SU-DHL-6 (cell line): ENCODE data around the gene FAM167B.
"Not testable (repeated sequence)": the region's sequence is repeated elsewhere in the genome, so short reads cannot be mapped to it uniquely, and the experiment has no call there.

Source experiments
- H2AFZ ChIP-seq: fragments of 200-600 bp; sonication (generic); 2 replicates; pipeline ENCODE4 v1.6.1; 2014; ENCODE audit warnings: low read depth, mild to moderate bottlenecking, moderate library complexity, mixed read lengths, antibody characterized with exemption, low read length; ENCODE audit not compliant: severe bottlenecking
- H3F3A ChIP-seq: fragments of 200-600 bp; shearing (Covaris generic); 2 replicates; pipeline ENCODE4 v1.6.0; 2016; ENCODE audit warnings: antibody characterized with exemption, mild to moderate bottlenecking; ENCODE audit not compliant: insufficient read depth
- H3K27ac ChIP-seq: fragments of 200-600 bp; sonication (generic); 2 replicates; pipeline ENCODE4 v1.5.1; 2016; ENCODE audit warnings: low read depth, mild to moderate bottlenecking, low read length, moderate library complexity, mixed read lengths
- H3K27me3 ChIP-seq: fragments of 200-600 bp; sonication (generic), shearing (Covaris generic); 2 replicates; pipeline ENCODE4 v1.6.0; 2014; ENCODE audit warnings: mild to moderate bottlenecking, low read length
- H3K36me3 ChIP-seq: fragments of 200-600 bp; sonication (generic); 2 replicates; pipeline ENCODE4 v1.6.1; 2014; ENCODE audit warnings: mild to moderate bottlenecking, low read length, mixed read lengths
- H3K4me2 ChIP-seq: fragments of 300-600, 200-600 bp; shearing (Covaris generic), sonication (generic); 2 replicates; pipeline ENCODE4 v1.6.0; 2014; ENCODE audit warnings: low read length, low read depth, mild to moderate bottlenecking; ENCODE audit not compliant: poor library complexity, severe bottlenecking
- H3K4me3 ChIP-seq: fragments of 200-600 bp; sonication (generic); 2 replicates; pipeline ENCODE4 v1.5.1; 2014; ENCODE audit warnings: antibody characterized with exemption, low read length, mild to moderate bottlenecking, mixed read lengths; ENCODE audit not compliant: insufficient read depth, poor library complexity, severe bottlenecking
- H3K79me2 ChIP-seq: fragments of 200-600 bp; sonication (generic); 2 replicates; pipeline ENCODE4 v1.6.1; 2014; ENCODE audit warnings: mild to moderate bottlenecking, low read length, moderate library complexity; ENCODE audit not compliant: insufficient read depth
- H3K9ac ChIP-seq: fragments of 200-600 bp; sonication (generic); 2 replicates; pipeline ENCODE4 v1.7.0; 2014; ENCODE audit warnings: mild to moderate bottlenecking, low read length
- H3K9me2 ChIP-seq: fragments of 200-600 bp; sonication (generic); replicated peaks from 2 replicates; pipeline ENCODE4 v1.6.1; 2014; ENCODE audit warnings: low read length; ENCODE audit not compliant: insufficient read depth
- H3K9me3 ChIP-seq: fragments of 200-600 bp; sonication (generic); 2 replicates; pipeline ENCODE4 v1.6.1; 2014; ENCODE audit warnings: low read length, mixed read lengths; ENCODE audit not compliant: insufficient read depth
- H4K20me1 ChIP-seq: fragments of 200-600 bp; sonication (generic); 2 replicates; pipeline ENCODE4 v1.6.1; 2014; ENCODE audit warnings: low read depth, mild to moderate bottlenecking, antibody characterized with exemption, low read length, moderate library complexity, mixed read lengths
- EZH2phosphoT487 ChIP-seq: fragments of 200-600 bp; sonication (generic), shearing (Covaris generic); conservative IDR thresholded peaks from 2 replicates; pipeline ENCODE4 v1.6.1; 2018; ENCODE audit warnings: mild to moderate bottlenecking, antibody characterized with exemption, low read length, moderate library complexity, mixed read lengths
- TF ChIP-seq, protein P1 (sequence below): fragments of 200-600 bp; sonication (generic); IDR thresholded peaks from one replicate; pipeline ENCODE4 v1.5.1; 2017; ENCODE audit warnings: antibody characterized with exemption, mild to moderate bottlenecking, low read length, moderate library complexity; ENCODE audit not compliant: insufficient read depth, poor library complexity, severe bottlenecking

FAM167B gene

DNA sequence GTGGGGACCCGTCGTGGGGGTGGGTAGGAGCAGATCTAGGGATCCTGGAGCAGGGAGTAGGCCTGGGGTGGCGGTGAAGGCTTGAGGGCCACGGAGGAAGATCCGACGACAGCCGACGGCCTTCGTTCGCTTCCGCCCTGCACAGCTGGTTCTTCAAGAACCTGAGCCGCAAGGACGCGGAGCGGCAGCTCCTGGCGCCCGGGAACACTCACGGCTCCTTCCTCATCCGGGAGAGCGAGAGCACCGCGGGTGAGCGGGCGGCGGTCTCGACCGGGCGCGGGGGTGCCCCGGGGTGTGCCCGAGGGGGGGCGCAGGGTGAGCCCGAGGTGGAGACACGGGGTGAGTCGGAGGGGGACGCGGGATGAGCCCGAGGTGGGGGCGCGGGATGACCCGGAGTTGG is 28.4 kb downstream of the FAM167B start:
- Histone ChIP-seq H3K9me3 (no peaks in the 10 kb centered on the region), H4K20me1 (no peaks in the 10 kb centered on the region), H3K9me2 (no peaks in the 10 kb centered on the region), H3K4me2 (no peak overlapping the region), H3K27ac (no peak overlapping the region), H3K9ac (no peak overlapping the region), H3K4me3 (no peak overlapping the region), H3K27me3 (no peaks in the 10 kb centered on the region), H3K36me3 (peaks cover 4% of the 10 kb centered on the region; the same call in 1 of the 2 replicates), H3K79me2 (peaks cover 4% of the 10 kb centered on the region; the same call in 1 of the 2 replicates), H3F3A (peaks cover 10% of the 10 kb centered on the region), H2AFZ (no peak overlapping the region)
- TF ChIP-seq EZH2phosphoT487 = no peak
- TF ChIP-seq, protein P1, sequence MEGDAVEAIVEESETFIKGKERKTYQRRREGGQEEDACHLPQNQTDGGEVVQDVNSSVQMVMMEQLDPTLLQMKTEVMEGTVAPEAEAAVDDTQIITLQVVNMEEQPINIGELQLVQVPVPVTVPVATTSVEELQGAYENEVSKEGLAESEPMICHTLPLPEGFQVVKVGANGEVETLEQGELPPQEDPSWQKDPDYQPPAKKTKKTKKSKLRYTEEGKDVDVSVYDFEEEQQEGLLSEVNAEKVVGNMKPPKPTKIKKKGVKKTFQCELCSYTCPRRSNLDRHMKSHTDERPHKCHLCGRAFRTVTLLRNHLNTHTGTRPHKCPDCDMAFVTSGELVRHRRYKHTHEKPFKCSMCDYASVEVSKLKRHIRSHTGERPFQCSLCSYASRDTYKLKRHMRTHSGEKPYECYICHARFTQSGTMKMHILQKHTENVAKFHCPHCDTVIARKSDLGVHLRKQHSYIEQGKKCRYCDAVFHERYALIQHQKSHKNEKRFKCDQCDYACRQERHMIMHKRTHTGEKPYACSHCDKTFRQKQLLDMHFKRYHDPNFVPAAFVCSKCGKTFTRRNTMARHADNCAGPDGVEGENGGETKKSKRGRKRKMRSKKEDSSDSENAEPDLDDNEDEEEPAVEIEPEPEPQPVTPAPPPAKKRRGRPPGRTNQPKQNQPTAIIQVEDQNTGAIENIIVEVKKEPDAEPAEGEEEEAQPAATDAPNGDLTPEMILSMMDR = no peak

DNA sequence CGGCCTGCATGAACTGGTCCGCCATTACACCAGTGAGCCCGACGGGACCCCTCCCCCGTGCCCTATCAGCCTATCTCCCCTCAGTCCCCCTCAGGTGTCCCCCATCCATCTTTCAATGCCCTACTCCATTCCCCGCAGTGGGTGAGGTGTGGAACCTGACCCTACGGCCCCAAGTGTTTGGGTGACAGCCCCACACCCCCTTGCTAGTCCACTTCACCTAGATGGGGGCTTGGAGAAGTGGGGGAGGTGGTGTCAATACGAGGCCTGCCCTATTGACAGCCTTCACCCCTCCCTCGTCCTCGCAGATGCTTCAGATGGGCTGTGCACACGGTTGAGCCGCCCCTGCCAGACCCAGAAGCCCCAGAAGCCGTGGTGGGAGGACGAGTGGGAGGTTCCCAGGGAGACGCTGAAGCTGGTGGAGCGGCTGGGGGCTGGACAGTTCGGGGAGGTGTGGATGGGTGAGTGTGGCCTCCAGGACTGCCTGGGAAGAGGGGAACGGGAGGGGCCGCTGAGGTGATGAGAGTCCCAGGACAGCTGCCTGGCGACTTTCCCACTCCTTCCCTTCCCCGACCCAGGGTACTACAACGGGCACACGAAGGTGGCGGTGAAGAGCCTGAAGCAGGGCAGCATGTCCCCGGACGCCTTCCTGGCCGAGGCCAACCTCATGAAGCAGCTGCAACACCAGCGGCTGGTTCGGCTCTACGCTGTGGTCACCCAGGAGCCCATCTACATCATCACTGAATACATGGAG is 29.2 kb downstream of the FAM167B start:
- TF ChIP-seq, protein P1 = no peak
- no peak for TF ChIP-seq EZH2phosphoT487
- Histone ChIP-seq H3K9ac (no peak overlapping the region), H3F3A (peaks cover 9% of the 10 kb centered on the region), H2AFZ (no peak overlapping the region), H3K27ac (no peak overlapping the region), H4K20me1 (no peaks in the 10 kb centered on the region), H3K36me3 (peaks cover 4% of the 10 kb centered on the region; the same call in 1 of the 2 replicates), H3K79me2 (peaks cover 4% of the 10 kb centered on the region; the same call in 1 of the 2 replicates), H3K4me2 (no peak overlapping the region), H3K4me3 (no peak overlapping the region), H3K9me2 (no peaks in the 10 kb centered on the region), H3K27me3 (no peaks in the 10 kb centered on the region), H3K9me3 (no peaks in the 10 kb centered on the region)

DNA sequence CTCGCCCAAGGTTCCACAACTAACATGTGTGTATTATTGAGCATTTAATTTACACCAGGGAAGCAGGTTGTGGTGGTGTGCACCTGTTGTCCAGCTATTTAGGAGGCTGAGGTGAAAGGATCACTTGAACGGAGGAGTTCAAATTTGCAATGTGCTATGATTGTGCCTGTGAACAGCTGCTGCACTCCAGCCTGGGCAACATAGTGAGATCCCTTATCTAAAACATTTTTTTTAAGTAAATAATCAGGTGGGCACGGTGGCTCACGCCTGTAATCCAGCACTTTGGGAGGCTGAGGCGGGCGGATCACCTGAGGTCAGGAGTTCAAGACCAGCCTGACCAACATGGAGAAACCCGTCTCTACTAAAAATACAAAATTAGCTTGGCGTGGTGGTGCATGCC is 37.8 kb downstream of the FAM167B start:
- H4K20me1 ChIP-seq, H3K79me2 ChIP-seq, H3K27ac ChIP-seq, H3K36me3 ChIP-seq, H3K4me2 ChIP-seq, H3K4me3 ChIP-seq, H2AFZ ChIP-seq, H3K9me3 ChIP-seq, H3K27me3 ChIP-seq, H3K9ac ChIP-seq, H3K9me2 ChIP-seq: not testable (repeated sequence)
- peaks cover 12% of the 10 kb centered on the region for H3F3A ChIP-seq

DNA sequence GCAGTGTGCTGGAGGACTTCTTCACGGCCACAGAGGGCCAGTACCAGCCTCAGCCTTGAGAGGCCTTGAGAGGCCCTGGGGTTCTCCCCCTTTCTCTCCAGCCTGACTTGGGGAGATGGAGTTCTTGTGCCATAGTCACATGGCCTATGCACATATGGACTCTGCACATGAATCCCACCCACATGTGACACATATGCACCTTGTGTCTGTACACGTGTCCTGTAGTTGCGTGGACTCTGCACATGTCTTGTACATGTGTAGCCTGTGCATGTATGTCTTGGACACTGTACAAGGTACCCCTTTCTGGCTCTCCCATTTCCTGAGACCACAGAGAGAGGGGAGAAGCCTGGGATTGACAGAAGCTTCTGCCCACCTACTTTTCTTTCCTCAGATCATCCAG is 38.6 kb downstream of the FAM167B start:
- Histone ChIP-seq H3K79me2 (no peaks in the 10 kb centered on the region), H3K4me3 (no peak overlapping the region), H3K9ac (no peak overlapping the region), H3K4me2 (no peak overlapping the region), H3K9me2 (no peaks in the 10 kb centered on the region), H3K36me3 (peaks cover 6% of the 10 kb centered on the region; the same call in 1 of the 2 replicates), H3F3A (peaks cover 20% of the 10 kb centered on the region), H3K27ac (no peak overlapping the region), H4K20me1 (no peaks in the 10 kb centered on the region), H3K9me3 (no peaks in the 10 kb centered on the region), H3K27me3 (no peaks in the 10 kb centered on the region), H2AFZ (no peak overlapping the region)
- no peak for TF ChIP-seq EZH2phosphoT487
- TF ChIP-seq, protein P1 = no peak
